HEK293T (cell line): ENCODE data around the gene UCHL3.

Source experiments
- CTCF ChIA-PET: fragments of 350-600 bp; formaldehyde crosslinking; extraction: SDS; loops from one replicate; lab custom pipeline; 2021; ENCODE audit warnings: antibody characterized with exemption, inconsistent platforms; lab: Yijun Ruan, JAX
- POLR2A ChIA-PET: fragments of 350-600 bp; formaldehyde crosslinking; extraction: SDS; loops from one replicate; lab custom pipeline; 2020; ENCODE audit warnings: antibody characterized with exemption, inconsistent platforms; lab: Yijun Ruan, JAX
- DNase-seq: peaks from one replicate; pipeline ENCODE4 v3.0.0; 2012; ENCODE audit warnings: mixed read lengths; ENCODE audit errors: extremely low spot score
- ARNT ChIP-seq: fragments of 450-650 bp; IDR thresholded peaks from 2 replicates; pipeline ENCODE4 v1.6.1; 2017; ENCODE audit warnings: mild to moderate bottlenecking
- BHLHE40 ChIP-seq: fragments of 450-650 bp; IDR thresholded peaks from 2 replicates; pipeline ENCODE4 v1.6.1; 2016; ENCODE audit warnings: mild to moderate bottlenecking, moderate library complexity, borderline replicate concordance
- CTBP1 ChIP-seq: fragments of 450-650 bp; IDR thresholded peaks from 2 replicates; pipeline ENCODE4 v1.6.1; 2016; ENCODE audit warnings: borderline replicate concordance
- ELF4 ChIP-seq: fragments of 450-650 bp; IDR thresholded peaks from 2 replicates; pipeline ENCODE4 v1.6.1; 2017; ENCODE audit warnings: antibody characterized with exemption
- FOXA1 ChIP-seq: fragments of 450-650 bp; IDR thresholded peaks from 2 replicates; pipeline ENCODE4 v1.6.1; 2016; ENCODE audit warnings: mild to moderate bottlenecking
- FOXK2 ChIP-seq: fragments of 450-650 bp; IDR thresholded peaks from 2 replicates; pipeline ENCODE4 v1.6.1; 2016; ENCODE audit warnings: mild to moderate bottlenecking
- FOXM1 ChIP-seq: fragments of 450-650 bp; IDR thresholded peaks from 2 replicates; pipeline ENCODE4 v1.6.1; 2017; ENCODE audit warnings: mild to moderate bottlenecking, borderline replicate concordance
- HDGF ChIP-seq: fragments of 450-650 bp; IDR thresholded peaks from 2 replicates; pipeline ENCODE4 v1.6.1; 2017; ENCODE audit warnings: antibody characterized with exemption, borderline replicate concordance
- L3MBTL2 ChIP-seq: fragments of 450-650 bp; conservative IDR thresholded peaks from 2 replicates; pipeline ENCODE4 v1.6.1; 2016; ENCODE audit warnings: mild to moderate bottlenecking
- LEF1 ChIP-seq: fragments of 450-650 bp; IDR thresholded peaks from 2 replicates; pipeline ENCODE4 v1.6.1; 2017; ENCODE audit warnings: mild to moderate bottlenecking, borderline replicate concordance
- NFRKB ChIP-seq: fragments of 450-650 bp; IDR thresholded peaks from 2 replicates; pipeline ENCODE4 v1.6.1; 2016; ENCODE audit warnings: mild to moderate bottlenecking, moderate library complexity
- SP1 ChIP-seq: fragments of 450-650 bp; IDR thresholded peaks from 2 replicates; pipeline ENCODE4 v1.6.1; 2017
- SUZ12 ChIP-seq: fragments of 450-650 bp; IDR thresholded peaks from 2 replicates; pipeline ENCODE4 v1.6.1; 2016; ENCODE audit warnings: mild to moderate bottlenecking
- TARDBP ChIP-seq: fragments of 450-650 bp; IDR thresholded peaks from 2 replicates; pipeline ENCODE4 v1.6.1; 2016
- ZNF384 ChIP-seq: fragments of 450-650 bp; IDR thresholded peaks from 2 replicates; pipeline ENCODE4 v1.6.1; 2016
- TF ChIP-seq, protein P1 (sequence below): fragments of 450-650 bp; IDR thresholded peaks from 2 replicates; pipeline ENCODE4 v1.6.1; 2016

UCHL3 gene

DNA sequence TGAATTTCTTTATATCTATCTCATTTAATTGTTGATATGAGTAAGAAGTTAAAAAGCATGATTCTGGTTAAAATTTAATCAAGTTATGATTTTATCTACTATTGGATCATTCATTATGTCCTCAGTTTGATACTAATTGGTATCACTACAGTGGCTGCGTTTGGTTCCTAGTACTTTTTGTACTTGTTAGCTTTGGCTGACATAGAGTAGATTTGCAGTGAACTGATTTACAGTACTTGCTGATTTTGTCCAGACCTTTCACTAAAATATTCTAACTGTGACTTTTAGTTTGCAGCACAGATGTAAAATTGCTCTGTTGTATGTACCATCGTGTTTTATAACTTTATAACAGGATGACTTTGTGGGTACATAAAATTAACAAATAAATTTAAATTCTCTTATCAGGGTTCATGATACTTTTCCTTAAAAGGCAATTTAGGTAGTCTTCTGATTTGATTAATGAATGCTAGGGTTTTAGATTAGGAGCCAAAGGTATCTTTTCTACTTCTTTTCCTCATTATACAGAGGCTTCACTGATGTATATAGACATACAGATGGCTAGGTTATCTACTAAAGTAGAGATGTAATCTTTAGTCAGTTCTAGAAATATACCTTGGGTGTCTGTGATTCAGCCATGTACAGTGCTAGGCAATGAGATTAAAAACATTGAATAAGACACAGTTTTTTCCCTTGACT, 8.7 kb downstream of the UCHL3 start:
- TF ChIP-seq, protein P1, sequence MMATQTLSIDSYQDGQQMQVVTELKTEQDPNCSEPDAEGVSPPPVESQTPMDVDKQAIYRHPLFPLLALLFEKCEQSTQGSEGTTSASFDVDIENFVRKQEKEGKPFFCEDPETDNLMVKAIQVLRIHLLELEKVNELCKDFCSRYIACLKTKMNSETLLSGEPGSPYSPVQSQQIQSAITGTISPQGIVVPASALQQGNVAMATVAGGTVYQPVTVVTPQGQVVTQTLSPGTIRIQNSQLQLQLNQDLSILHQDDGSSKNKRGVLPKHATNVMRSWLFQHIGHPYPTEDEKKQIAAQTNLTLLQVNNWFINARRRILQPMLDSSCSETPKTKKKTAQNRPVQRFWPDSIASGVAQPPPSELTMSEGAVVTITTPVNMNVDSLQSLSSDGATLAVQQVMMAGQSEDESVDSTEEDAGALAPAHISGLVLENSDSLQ: no peak
- TF ChIP-seq SUZ12 (no peak), L3MBTL2 (no peak), NFRKB (no peak), SP1 (no peak), ELF4 (no peak)
- ChIA-PET POLR2A (interaction anchor here (1.0 kb wide), 1 partner anchor 20 kb away, joined by 3 read pairs; the partner anchor contains the start of gene COMMD6), CTCF (no interaction called here)
- no peak for DNase-seq

DNA sequence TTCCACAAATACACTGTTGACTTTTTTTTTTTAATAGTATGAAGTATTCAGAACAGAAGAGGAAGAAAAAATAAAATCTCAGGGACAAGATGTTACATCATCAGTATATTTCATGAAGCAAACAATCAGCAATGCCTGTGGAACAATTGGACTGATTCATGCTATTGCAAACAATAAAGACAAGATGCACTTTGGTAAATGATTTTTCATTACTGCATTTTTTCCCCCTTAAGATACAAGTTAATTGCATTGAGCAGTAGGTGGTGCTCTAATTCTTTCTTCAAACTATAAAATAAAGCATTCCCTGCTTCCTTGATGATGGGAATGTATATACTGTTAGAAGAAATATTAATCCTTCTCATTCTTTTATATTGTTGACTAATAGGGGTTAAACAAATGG, 17.1 kb downstream of the UCHL3 start:
- ChIA-PET CTCF (no interaction called here), POLR2A (no interaction called here)
- no peak for DNase-seq
- TF ChIP-seq CTBP1 (no peak), BHLHE40 (no peak), SP1 (no peak), LEF1 (no peak), FOXA1 (no peak), ZNF384 (no peak), FOXK2 (no peak), ELF4 (no peak), FOXM1 (no peak), NFRKB (no peak), L3MBTL2 (no peak), ARNT (no peak), SUZ12 (no peak)
- TF ChIP-seq, protein P1: no peak

DNA sequence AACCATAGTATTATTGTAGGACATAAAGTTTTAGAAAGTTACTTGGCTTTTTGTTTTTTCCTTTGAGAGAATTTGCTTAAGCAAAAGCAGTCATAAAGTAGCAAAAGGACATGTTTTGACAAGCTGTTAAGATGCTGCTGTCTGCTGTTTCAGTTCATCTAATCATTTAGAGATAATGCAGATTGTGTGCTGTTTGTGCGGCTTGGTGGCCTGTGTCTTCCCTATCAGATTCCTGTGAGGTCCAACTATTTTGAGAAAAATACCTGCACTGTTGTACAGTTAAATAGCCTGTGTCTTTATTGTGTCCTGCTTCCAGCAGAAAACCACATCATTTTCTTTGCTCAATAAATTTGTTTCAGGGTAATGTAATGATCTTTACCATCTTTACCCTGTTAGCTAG, 20.0 kb downstream of the UCHL3 start:
- no peak for DNase-seq
- TF ChIP-seq CTBP1 (no peak), FOXA1 (no peak)
- ChIA-PET POLR2A (no interaction called here), CTCF (interaction anchor here (0.6 to 0.7 kb wide), 2 partner anchors 97 to 117 kb away, joined by 3 to 6 read pairs; no protein-coding TSS in a partner anchor)

DNA sequence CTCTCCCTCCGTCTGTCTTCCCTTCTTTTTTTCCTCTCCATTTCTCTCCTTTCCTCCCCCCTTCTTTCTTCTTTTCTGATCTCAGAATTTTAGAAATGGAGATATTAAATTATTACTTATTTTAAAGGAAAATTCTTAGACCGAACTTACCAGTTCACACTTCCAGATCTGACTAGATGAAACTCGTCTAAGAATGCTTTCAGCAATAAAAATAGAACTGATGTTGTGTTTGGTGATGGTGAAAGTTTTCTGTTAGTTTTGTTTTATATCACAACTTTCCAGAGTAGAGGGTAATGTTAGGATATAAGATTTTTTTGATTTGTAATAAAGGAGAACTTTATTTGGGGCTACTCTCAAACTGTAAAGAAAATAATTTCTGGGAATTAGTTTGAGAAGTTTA, 29.9 kb downstream of the UCHL3 start:
- CTCF ChIA-PET: no interaction called here
- POLR2A ChIA-PET: no interaction called here
- DNase-seq: no peak
- no peak for TF ChIP-seq CTBP1
- no peak for TF ChIP-seq ZNF384
- no peak for TF ChIP-seq LEF1
- TF ChIP-seq FOXA1: no peak
- no peak for TF ChIP-seq ELF4
- no peak for TF ChIP-seq L3MBTL2
- TF ChIP-seq SP1: no peak
- no peak for TF ChIP-seq NFRKB
- no peak for TF ChIP-seq ARNT
- no peak for TF ChIP-seq FOXK2
- TF ChIP-seq SUZ12: no peak
- TF ChIP-seq FOXM1: no peak

DNA sequence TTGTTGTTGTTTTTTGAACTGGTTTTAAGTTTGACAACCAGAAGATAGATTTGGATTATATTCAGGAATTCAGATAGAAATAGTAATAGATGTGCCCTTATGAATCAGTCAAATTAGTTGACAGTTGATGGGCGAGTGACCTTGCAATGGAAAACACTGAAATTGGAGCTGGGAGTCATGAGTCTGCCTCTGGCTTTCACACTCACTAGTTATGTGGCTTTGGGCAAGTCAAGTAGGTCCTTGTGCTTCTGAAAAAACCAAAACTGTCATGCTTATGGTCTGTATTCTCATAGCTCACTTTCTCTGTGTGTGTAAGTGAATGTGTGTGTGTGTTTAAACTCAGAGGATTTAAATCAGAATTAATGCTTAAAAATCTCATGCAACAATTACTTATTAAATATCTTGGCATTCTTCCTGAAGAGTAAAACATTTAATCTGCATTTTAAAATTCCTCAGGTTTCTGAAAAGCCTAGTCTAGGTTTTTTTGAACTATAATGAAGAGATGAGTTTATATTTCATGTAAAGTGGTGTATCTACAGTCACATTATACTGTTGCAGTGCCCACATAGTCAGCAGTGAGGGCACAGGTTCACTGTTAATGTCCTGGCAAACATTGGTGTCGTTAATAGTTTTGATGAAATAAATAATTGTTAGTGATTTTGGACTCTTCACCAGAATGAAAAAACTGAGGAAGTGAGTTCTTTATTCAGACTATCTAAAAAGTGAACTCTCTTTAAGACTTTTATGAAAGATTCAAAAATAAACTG, 32.5 kb downstream of the UCHL3 start:
- no peak for DNase-seq
- POLR2A ChIA-PET: no interaction called here
- CTCF ChIA-PET: no interaction called here
- TF ChIP-seq SUZ12 (no peak), FOXM1 (no peak), FOXA1 (no peak), HDGF (no peak), ELF4 (no peak), L3MBTL2 (no peak), SP1 (no peak), FOXK2 (no peak), ARNT (no peak)
- TF ChIP-seq, protein P1: no peak

DNA sequence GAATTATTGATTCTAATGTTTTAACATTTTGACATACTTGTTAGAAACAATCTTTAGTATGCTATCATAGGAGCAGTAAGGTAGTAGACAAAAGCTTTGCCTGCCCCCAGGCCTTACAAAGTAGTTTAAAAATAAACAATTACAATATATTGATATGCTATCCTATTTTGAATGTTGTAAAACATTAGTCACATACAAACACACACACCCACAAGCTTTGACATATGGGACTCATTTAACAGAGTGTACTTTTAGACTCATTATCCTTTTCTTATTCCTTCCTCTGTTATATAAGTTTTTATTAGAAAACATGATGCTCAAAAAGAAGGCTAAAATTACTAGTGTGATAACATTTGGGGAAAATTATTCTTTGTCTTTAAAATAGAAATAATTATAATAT, 33.5 kb downstream of the UCHL3 start:
- TF ChIP-seq HDGF: no peak
- no peak for TF ChIP-seq FOXA1
- no peak for TF ChIP-seq ARNT
- no peak for TF ChIP-seq NFRKB
- TF ChIP-seq FOXK2: no peak
- TF ChIP-seq FOXM1: no peak
- no peak for TF ChIP-seq TARDBP
- TF ChIP-seq BHLHE40: no peak
- no peak for TF ChIP-seq ELF4
- TF ChIP-seq ZNF384: no peak
- TF ChIP-seq SUZ12: no peak
- TF ChIP-seq, protein P1: no peak
- no peak for TF ChIP-seq L3MBTL2
- no peak for TF ChIP-seq SP1
- ChIA-PET POLR2A (no interaction called here), CTCF (interaction anchor here (0.6 kb wide), 1 partner anchor 207 kb away, joined by 3 read pairs; no protein-coding TSS in a partner anchor)
- DNase-seq: no peak
